GM21529 (cell line): ENCODE data around the gene C11orf86.
"Not testable (repeated sequence)": the region's sequence is repeated elsewhere in the genome, so short reads cannot be mapped to it uniquely, and the experiment has no call there.

Experiments used
- ATAC-seq: cut with Tn5 transposase; IDR thresholded peaks from one replicate; pipeline ENCODE4 v1.9.1; 2021; ENCODE audit not compliant: unreplicated experiment

Gene C11orf86

DNA sequence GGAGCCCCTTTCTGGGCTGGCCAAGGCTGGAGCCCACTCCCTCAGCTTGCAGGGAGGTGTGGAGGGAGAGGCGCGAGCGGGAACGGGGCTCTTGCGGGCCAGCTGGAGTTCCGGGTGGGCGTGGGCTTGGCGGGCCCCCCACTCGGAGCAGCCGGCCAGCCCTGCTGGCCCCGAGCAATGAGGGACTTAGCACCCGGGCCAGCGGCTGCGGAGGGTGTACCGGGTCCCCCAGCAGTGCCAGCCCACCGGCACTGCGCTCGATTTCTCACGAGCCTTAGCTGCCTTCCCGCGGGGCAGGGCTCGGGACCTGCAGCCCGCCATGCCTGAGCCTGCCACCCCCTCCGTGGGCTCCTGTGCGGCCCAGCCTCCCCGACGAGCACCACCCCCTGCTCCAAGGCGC is 13.6 kb downstream of the C11orf86 start:
- ATAC-seq = not testable (repeated sequence)

- not testable (repeated sequence) for ATAC-seq
Measured at GRCh38 chr11:66989360-66989759, 14.3 kb downstream of the C11orf86 start.

- ATAC-seq = no peak
Measured at GRCh38 chr11:66992041-66992440, 16.9 kb downstream of the C11orf86 start.

- ATAC-seq = no peak
Measured at GRCh38 chr11:66996609-66997273, 21.6 kb downstream of the C11orf86 start.

GRCh38 chr11:66999555-66999954 is 24.5 kb downstream of the C11orf86 start:
- ATAC-seq = no peak

- no peak for ATAC-seq
Measured at GRCh38 chr11:67001332-67001731, 26.2 kb downstream of the C11orf86 start.

DNA sequence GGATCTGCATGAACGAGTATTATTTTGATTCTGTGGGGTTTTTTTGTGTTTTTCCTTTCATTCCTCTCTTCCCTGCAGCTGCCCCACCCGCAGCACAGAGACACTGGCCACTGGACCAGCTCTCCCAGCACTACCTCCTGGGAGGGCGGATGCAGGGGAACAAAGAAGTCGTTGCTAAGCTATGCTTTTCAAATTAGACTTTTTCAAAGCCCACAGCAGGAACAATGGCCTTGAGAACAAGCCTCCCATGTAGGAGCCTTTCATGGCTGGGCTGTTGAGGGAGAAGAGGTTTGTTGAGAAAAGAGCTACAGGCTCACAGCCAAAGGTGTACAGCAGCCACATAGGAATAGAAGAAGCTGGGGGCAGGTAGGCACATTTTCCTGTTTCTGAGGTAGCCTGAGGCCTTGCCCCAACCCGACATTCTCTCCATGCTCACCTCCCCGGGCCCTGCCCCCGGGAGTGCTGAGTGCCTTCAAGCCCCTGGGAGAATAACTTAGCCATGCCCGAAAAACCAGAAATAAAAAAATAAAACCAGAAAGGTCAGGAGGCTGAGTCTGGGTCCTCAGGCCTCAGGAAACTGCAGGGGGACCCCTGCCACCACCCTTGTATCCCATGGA is 27.3 kb downstream of the C11orf86 start:
- no peak for ATAC-seq

- no peak for ATAC-seq
Measured at GRCh38 chr11:67002921-67003411, 27.9 kb downstream of the C11orf86 start.

DNA sequence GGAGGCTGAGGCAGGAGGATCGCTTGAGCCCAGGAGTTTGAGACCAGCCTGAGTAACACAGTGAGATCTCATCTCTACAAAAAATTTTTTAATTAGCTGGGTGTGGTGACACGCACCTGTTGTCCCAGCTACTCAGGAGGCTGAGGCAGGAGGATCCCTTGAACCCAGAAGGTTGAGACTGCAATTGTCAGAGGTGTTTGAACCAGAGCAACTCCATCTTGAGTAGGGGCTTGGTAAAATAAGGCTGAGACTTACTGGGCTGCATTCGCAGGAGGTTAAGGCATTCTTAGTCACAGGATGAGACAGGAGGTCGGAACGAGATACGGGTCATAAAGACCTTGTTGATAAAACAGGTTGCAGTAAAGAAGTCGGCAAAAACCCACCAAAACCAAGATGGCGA is 30.1 kb downstream of the C11orf86 start:
- ATAC-seq = not testable (repeated sequence)

DNA sequence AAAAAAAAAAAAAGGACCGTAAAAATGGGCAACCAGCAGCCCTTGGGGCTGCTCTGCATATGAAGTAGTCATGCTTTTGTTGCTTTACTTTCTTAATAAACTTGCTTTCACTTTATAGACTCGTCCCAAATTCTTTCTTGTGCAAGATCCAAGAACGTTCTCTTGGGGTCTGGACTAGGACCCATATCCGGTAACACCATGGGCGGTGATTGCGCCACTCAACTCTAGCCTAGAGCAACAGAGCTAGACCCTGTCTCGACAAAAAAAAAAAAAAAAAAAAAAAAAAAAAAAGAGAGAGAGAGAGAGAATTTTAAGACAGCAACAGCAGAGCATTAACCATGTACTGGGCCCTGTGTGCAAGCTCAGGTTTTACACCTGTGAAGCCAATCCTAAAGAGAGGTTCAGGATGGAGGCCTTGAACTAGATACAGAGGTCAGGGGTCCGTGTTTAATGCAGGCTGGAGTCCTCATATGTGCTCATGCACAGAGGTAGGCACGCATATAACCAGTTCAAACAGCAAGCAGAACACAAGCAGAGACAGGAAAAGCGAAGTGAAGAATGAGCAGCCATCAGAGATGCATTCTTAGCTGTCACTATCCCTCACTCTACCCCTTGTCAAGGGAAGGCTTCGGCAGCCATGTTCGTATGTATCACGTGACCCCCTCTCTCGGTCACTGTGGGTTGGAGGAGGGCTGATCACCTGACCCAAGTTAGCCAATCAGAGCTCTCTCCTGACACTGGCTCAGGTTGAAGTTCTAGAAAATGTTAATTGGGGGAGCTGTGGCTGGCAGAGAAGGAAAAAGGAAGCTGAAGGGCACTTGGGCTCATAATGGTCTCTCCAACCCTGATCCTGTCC is 31.2 kb downstream of the C11orf86 start:
- no peak for ATAC-seq

DNA sequence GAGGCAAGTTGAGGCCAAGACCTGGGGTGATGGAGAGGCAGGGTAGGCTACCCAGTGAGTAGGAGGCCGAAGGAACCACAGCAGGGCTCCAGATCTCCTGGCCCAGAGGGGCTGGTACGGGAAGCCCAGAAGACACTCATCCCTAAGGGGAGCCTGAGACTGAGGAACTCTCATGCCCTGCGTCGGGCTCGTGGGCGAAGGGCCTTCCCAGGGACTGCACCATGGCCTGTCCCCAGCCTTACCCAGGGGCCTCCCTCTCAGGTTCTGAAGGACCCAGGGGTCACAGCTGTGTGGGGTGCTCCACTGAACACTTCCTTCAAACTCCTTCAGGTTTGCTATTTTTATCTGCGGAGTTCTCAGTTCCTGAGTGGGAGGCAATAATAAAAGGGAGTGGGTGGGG is 32.0 kb downstream of the C11orf86 start:
- ATAC-seq = no peak

GRCh38 chr11:67010296-67010905 is 35.3 kb downstream of the C11orf86 start:
- no peak for ATAC-seq

- no peak for ATAC-seq
Measured at GRCh38 chr11:67013511-67014045, 38.5 kb downstream of the C11orf86 start.

DNA sequence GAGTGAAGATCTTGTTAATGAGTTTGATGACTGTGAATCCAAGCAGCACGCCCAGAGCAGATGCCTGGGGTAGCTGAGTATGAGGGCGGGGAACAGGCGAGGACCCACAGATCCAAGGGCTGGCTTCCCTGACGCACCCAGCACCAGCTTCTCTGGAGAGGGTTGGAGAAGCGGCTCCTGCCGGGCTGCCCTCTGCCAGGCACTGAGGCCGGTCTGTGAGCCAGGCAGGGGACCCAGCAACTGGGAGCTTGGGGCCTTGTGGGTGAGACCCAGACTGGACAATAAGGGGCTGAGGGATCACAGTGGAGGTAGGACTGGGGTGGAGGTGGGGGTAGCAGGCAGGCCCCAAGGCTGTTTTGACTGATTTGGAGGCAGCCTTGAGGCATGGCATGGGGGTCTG is 39.2 kb downstream of the C11orf86 start:
- ATAC-seq = no peak

DNA sequence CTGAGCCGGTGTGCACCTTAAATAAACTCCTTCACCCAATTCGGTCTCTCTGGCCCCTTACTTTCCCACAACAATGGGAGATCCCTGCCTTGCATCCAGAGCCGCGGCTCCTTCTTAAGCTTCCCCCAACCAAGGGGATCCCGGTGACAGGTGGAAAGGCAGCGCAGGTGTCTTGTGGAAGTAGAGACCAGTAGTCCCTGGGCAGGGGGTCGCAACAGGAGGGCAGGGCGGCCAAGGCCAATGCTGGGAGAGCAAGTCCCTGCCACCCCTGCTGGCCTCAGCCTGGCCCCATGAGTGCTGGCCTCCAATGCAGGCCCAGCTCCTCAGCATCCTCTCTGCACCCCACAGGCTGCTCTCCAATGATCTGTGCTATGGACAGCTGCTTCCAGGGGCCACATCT is 39.9 kb downstream of the C11orf86 start:
- ATAC-seq = no peak

- no peak for ATAC-seq
Measured at GRCh38 chr11:67016550-67016949, 41.4 kb downstream of the C11orf86 start.

DNA sequence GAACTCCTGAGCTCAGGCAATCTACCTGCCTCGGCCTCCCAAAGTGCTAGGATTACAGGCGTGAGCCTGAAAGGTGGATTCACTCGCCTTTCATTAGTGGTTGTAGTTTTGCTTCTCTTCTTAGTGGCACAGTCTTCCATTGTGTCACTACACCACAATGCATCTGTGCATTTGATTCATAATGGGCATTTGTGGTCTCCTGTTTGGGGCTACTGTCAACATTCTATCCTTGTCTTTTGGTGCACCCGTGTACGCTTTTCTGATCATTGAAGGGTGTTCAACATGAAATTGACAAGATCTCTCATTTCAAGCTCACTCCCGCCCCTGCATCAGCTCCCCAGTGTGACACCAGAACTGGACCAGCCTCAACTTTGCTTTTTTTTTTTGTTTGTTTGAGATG is 45.8 kb downstream of the C11orf86 start:
- no peak for ATAC-seq

- no peak for ATAC-seq
Measured at GRCh38 chr11:67022341-67022933, 47.3 kb downstream of the C11orf86 start.

DNA sequence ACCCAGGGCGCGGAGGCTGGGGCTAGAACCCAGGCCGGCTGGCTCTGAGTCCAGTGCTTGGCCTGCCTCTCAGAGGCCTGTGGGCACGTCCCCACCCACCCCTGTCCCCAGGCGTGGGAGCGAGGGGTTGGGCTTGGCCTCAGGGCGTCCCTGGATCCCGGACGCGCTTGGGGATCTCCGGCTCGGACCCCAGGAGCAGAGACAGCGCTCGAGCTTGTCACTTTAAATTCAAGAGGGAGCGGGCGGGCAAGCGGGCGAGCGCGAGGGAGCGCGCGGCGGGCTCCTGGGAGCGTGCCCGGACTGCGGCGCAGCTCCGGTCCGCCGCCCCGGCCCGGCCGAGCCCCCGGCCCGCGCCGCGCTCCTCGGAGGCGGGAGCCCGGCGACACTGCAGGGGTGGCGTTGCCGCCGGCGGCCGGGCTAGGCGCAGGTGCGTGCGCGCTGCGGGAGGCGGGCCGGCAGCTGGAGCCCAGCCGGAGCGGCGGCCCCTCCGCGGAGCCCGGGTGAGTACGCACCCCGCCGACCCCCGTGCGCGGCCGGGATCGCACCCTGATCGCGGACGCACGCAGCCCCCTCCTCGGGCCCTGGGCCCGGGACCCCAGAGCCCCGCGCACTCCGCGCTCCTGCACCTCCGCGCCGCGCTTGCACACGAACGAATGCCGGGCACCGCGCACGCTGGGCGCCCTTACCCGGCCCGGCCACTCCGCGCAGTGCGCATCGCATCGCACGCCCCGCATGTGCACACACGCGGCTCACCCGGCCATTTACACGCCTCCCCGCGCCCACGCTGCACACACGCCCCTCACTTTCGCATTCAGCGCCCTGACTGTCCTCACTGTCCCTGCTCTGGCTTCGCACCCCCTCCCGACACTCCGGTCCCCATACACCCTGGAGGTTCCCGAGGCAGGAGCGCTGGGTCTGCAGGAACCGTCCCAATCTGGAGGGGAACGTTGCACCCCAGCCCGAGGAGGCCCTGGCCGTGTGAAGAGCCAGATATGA is 48.2 kb downstream of the C11orf86 start, which contains the start of gene SYT12:
TSS of gene SYT12 (plus strand) at position 174 of the 996 bp plus-strand sequence. CDS start 7,011 bp downstream, outside the sequence.
- ATAC-seq = no peak
